Measurements from ENCODE around the gene CPEB2.

CPEB2 gene

DNA sequence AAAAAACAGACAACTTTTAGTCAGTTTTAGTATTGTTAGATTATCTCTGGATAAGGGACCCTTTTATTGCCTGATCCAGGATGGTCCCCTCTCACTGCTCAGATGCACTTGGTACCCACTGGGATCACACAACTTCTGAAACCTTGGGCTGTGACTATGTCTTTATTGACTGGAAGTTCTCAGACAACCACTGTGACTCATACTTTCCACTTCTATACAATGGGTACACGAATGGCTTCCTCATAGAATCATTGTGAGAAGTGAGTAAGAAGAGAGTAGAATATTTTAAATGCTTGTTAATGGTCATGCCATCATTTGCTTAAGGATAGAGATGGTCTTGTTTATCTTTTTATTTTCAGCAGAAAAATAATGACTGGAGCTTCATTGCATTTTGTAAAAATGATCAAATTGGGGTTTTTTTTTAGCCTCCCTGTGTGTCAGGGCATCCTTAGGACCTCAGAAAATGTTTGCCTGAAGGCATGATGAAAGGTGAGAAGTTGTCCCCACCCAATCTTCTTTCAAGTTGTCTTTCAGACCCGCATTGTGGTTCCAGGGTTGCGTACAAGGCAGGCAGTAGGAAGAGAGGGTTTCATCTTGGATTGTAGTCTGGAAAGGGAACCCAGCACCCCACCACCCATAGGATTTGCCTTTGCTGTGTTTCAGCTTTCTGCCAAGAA, 115.1 kb downstream of the CPEB2 start:
- DNase-seq (ENCODE audit: low read depth), result no peak

DNA sequence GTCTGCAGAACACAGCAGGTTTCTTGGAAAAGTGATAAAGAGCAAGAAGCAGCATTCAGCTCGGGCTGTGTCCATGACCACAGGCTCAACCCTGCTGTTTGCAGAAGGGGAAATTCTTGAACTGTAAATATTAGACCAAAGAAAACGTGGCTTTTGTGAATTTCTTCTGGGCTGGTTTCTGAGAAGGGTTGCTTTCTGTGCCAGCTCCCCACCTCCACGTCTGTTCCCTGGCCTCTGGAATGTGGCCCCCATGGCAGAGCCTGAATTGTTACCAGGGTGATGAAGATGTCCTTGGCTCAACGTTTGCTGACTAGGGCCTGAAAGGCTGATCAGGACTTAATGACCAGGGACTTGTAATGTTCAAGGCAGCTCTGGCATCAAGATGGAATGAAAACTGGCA, 116.0 kb downstream of the CPEB2 start:
- no peak for DNase-seq (ENCODE audit: low read depth)
